GM18519 (cell line): Measurements from ENCODE around the gene KAT2A.

ENCODE experiments used
- ATAC-seq: cut with Tn5 transposase; IDR thresholded peaks from one replicate; pipeline ENCODE4 v1.9.1; 2021; ENCODE audit warnings: mild to moderate bottlenecking, moderate library complexity; ENCODE audit not compliant: unreplicated experiment, low FRiP score

The KAT2A gene

GRCh38 chr17:42116705-42117396, 4.3 kb downstream of the KAT2A start:
- ATAC-seq: no peak

DNA sequence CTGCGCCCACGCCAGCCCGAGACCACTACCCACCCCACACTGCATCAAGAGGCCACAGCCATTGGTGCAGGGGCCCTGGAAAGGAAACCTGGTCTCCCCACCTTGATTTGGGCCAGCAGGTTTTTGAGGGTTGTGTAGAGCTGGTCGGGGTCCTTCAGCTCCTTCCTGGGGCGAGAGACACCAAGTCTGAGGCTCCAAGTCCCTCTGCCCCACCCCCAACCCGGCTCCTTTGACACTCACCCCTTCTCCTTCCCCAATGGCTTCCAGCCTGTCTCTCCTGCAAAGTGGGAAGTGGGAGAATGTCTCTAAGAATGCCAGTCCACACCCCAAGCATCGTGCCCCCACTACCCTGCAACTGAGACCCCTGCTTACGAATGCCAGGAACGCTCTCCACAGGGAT, 7.0 kb downstream of the KAT2A start:
- ATAC-seq: no peak

DNA sequence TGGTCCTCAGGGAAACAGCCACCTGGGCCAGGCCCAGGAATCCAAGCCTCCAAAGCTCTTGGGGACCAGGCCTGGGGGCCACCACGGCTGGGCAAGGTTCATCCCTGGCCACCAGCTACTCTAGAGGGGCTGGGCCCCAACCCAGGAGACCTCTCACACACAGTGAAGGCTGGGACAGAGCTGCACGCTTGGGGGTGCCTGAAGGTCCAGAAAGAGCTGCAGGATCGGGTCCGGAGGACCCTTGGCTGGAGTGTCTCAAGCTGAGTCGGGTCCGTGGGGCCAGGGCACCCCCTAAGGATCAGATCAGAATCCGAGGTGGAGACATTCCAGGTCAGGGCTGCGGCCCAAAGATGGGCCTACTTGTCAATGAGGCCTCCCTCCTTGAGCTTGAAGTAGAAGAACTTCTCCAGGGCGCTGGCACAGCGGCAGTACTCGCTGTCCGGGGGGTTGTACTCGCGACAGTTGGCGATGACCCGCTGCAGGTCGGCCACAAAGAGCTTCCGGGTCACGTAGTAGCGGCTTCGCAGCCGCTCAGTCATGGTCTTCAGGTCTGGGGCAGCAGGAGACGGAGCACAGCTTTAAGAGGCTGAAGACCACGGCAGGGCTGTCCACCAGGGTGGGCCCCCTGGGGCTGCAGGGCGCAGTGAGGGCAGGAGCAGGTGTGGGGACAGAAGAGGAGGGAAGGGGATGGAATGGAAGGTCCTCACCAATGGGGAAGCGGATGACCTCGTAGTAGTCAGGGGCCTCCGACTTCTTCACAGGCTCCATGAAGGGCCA, 7.7 kb downstream of the KAT2A start:
- ATAC-seq: no peak

DNA sequence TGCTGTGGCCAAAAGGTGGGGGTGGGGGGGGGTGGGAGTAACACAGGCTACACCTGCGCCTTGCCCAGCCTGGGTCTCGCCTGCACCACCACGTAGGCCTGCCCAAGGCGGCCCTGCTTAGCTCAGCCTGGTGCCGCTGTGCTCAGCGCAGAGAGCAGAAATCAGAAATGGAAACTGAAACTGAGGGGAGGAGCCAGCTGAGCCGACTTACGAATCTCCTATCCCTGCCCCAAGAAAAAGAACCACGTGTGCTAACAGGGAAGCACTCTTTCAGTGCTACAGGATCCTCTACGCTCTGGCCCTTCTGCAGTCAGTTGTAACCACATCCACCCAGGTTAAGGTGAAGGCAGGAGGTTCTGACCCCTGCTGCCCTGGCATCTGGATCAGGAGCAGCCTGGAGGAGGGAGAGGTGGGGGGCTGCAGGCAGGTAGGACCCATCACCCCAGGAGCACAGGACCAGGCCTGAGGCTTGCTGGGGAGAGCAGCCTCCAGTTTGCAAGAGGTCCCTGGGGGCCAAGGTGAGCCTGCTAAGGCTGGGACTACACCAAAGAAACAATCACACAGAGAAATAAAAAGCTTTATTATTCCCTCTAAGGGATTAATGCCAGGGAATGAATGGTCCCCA, 8.5 kb downstream of the KAT2A start, which contains the start of gene DHX58:
Gene DHX58, minus strand, starts transcription at position 163 of the 625 bp plus-strand sequence. CDS start 822 bp downstream, outside the sequence.
- no peak for ATAC-seq

DNA sequence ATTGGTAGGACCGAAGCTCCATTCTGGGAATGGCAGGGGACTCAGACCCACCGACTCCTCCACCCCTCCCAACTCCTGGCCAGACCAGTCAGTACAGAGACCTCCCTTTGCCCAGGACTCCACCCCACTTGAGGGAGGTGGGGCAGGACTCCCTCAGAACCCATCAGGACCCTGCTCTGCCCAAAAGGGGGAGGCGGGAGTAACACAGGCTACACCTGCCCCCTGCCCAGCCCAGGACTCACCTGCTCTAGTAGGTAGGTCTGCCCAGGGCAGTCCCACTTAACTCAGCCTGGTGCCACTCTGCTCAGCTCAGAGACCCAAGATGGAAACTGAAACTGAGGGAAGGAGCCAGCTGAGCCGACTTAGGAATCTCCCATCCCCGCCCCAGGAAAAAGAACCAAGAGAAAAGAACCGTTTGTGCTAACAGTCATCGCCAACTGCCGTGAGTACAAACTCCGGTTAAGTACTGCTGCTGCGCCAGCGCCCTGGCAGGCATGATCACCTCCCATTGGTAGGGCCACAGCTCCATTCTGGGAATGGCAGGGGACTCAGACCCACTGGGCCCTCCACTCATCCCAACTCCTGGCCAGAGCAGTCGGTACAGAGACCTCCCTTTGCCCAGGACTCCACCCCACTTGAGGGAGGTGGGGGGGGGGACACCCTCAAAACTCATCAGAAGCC, 9.2 kb downstream of the KAT2A start:
- ATAC-seq: no peak

DNA sequence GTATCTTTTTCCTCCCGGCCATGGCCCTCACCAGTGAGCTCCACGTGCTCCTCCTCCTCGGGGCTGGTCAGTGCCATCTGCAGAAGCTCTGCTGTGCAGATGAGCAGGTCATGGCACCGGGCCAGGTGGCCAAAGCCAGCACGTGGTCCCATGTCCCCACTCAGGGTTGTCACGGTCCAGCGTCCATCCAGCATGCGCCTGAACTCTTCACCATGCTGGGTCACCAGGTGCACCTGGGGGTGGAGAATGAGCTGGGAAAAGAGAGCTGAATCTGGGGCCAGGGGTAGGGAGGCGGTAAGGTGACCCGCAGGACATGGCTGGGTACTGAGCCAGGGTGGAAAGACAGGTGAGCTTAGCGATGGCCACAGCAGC, 9.9 kb downstream of the KAT2A start:
- ATAC-seq: no peak

DNA sequence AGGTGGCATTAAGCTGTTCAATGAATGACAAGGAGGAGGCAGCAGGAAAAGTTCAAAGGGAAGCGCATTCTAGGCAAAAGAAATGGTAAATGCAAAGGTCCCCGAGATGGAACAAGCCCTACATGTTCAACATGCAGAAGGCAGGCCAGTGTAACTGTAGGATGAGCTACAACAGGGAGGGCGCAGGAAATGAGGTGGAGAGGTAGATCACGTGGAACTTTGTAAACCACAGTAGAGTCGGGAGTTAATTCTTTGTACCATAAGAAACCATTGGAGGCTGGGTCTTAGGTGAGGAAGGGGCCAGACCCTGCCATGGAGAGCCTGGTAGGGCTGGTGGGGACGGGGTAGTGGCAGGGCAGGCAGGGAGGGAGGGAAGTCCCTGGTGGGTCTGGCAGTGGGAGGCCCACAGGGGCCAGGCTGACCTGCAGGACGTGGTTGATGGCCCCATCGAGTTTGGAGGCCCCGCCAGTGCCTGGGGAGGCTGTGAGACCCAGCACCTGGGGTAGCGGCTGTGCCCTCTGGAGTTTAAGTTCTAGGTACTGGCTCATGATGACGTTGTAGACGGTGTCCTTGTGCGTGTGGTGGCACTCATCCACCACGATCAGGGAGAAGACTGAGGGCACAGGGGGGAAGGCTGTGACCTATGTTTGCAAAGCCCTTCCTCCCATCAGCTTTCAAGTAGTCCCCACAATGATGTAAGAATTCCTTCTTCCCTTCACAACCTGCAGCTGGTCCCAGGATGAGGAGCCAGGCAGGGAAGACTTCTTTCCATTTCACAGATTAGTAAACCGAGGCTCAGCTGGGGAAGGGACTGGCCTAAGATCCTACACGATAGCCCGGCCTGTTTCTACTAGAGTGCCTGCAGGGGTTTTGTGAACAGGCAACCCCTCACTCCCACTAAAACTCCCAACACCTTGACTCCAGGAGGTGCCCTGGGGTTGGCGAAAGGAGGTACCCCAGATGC, 10.6 kb downstream of the KAT2A start:
- no peak for ATAC-seq

DNA sequence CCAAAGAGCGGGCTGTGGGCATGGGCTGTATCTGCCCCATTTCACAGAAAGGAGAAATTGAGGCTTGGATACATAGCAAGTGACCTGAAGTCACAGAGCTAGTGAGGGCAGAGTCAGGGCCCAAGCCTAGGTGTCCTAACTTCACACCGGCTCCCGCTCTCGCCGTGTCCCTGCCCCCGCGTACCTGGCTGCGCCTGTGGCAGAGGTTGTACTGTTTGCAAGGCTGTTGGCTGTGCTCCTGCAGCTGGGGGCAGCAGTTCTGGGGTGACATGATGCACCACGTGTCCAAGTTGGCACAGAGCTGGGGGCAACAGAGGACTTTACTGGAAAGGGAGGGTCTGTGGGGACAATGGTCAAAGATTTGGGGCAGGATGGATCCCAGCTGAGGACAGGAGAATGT, 12.1 kb downstream of the KAT2A start:
- no peak for ATAC-seq

DNA sequence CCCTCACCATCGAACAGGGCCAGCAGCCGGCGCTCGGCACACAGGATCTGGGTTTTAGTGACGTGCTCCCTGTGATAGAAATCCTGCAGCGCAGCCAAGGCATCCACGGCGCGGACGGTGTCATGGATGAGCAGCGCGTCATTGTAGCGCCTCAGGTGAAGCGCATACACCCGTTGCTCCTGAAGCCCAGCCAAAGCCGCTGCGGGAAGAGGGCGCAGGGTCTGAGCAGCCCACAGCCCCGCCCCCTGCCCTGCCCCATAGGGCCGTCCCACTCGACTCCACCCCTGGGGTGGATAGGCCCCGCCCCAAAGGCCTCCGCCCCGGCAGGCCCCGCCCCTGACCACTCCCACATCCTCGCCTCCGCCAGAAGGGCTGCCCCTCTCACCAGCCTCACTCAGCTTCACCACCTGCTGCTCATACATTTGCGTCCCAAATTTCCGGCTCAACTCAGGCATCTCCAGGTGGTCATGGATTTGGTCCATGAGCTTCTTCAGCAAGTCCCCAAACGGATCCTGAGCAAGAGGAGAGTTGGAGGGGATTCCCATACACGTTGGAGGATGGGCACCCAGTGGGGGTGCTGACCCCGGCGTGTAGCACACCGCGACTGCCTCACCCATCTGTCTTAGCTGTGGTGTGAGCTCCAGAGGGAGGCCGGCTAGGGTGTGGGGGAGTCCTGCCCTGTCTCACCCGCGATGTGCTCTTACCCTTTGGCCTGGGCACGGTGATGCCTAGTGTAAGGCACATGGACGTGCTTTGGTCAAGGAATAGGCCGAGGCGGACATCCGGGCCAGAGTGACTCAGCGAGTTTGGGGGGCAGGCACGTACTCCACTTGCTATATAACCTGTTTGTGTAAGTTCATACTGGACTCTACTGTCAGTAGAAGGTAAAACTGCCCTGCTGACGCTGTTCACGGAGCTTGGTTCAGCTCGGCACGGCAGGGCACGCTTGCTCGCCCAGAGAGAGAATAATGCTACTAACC, 13.3 kb downstream of the KAT2A start:
- ATAC-seq: no peak

- no peak for ATAC-seq
Observed at GRCh38 chr17:42107124-42107523, 14.0 kb downstream of the KAT2A start.

- ATAC-seq: no peak
Observed at GRCh38 chr17:42106009-42106408, 15.2 kb downstream of the KAT2A start.

GRCh38 chr17:42104264-42104663, 16.9 kb downstream of the KAT2A start:
- ATAC-seq: no peak

GRCh38 chr17:42103221-42103954, 17.8 kb downstream of the KAT2A start:
- ATAC-seq: no peak

GRCh38 chr17:42101513-42102292, 19.5 kb downstream of the KAT2A start:
- no peak for ATAC-seq

GRCh38 chr17:42098730-42099399, 22.3 kb downstream of the KAT2A start:
- no peak for ATAC-seq

- no peak for ATAC-seq
Observed at GRCh38 chr17:42097691-42098631, 23.2 kb downstream of the KAT2A start, which contains the start of gene ZNF385C. ZNF385C (minus strand) TSS chr17:42098473; CDS start chr17:42063056, 35,417 bp downstream.
